VCaP (cell line): Measurements from ENCODE around the gene TXNL4A.

Source experiments
- H3K27ac ChIP-seq: fragments of 450-650 bp; 2 replicates; pipeline ENCODE4 v1.5.1; 2017
- CTCF ChIP-seq: fragments of 450-650 bp; conservative IDR thresholded peaks from 2 replicates; pipeline ENCODE4 v1.5.1; 2017; ENCODE audit warnings: mild to moderate bottlenecking, moderate library complexity

TXNL4A gene

GRCh38 chr18:79940126-79940813 lies 48.1 kb downstream of the TXNL4A start:
- TF ChIP-seq CTCF, result no peak
- H3K27ac ChIP-seq, result no peak overlapping the region

- no peak overlapping the region for H3K27ac ChIP-seq
- no peak for TF ChIP-seq CTCF
Measured at GRCh38 chr18:79939096-79939495, 49.3 kb downstream of the TXNL4A start.

- TF ChIP-seq CTCF, result no peak
- no peak overlapping the region for H3K27ac ChIP-seq
Measured at GRCh38 chr18:79938196-79938595, 50.2 kb downstream of the TXNL4A start.

- TF ChIP-seq CTCF, result no peak
- no peak overlapping the region for H3K27ac ChIP-seq
Measured at GRCh38 chr18:79937103-79937860, 51.1 kb downstream of the TXNL4A start.

- no peak overlapping the region for H3K27ac ChIP-seq
- TF ChIP-seq CTCF, result no peak
Measured at GRCh38 chr18:79936641-79937040, 51.7 kb downstream of the TXNL4A start.

- no peak for TF ChIP-seq CTCF
- no peak overlapping the region for H3K27ac ChIP-seq
Measured at GRCh38 chr18:79935925-79936324, 52.4 kb downstream of the TXNL4A start.

GRCh38 chr18:79935499-79935898 lies 52.9 kb downstream of the TXNL4A start:
- peak overlapping the region; percentile 58 for H3K27ac ChIP-seq
- no peak for TF ChIP-seq CTCF
